Measurements from ENCODE around the gene ZXDC. TPM values are rescaled to one million over a fixed set of nuclear protein-coding genes. Genes with fewer than 3 reads are reported as not detected.
A peak's percentile ranks its signal among the peaks of the same experiment; 100 is the strongest.

Gene ZXDC
- total RNA-seq, 1 experiment from 2014 or later: 55.4 TPM

DNA sequence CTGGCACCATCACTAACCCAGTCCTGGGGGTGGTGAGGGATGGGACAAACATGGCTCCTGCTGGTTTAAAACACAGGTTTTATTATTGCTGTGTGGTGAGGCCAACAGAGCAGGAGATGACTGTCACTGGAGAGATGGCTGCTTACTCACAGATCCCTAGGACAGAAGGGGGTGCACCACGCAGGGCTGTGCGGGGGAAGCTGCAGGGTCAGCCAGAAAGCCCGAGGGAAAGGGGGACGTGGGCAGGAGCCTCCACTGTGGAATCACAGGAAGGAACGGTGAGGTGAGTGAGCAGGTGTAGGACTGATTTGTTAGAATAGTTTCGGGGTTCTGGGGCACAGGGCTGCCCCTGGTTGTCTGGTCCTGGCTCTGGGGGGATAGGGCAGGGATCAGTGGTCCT is 73.5 kb downstream of the ZXDC start:
- no peak for DNase-seq
- Histone ChIP-seq H3K4me3 (no peak overlapping the region), H2AFZ (no peak overlapping the region), H4K20me1 (ENCODE audit: insufficient read depth) (no peaks in the 10 kb centered on the region), H3K4me1 (replicated peaks; ENCODE audit: insufficient read depth) (peaks cover 14% of the 10 kb centered on the region), H3F3A (ENCODE audit: insufficient read depth, low read depth) (peaks cover 13% of the 10 kb centered on the region; the same call in 1 of the 2 replicates), H3K36me3 (ENCODE audit: low read depth) (no peaks in the 10 kb centered on the region), H3K27ac (no peak overlapping the region), H3K27me3 (ENCODE audit: insufficient read depth, low read depth) (peaks cover under 1% of the 10 kb centered on the region; the same call in 1 of the 2 replicates), H3K9me2 (ENCODE audit: insufficient read depth) (no peaks in the 10 kb centered on the region), H3K4me2 (no peak overlapping the region), H3K9me3 (ENCODE audit: insufficient read depth, low read depth) (no peaks in the 10 kb centered on the region), H3K79me2 (ENCODE audit: low read depth) (no peaks in the 10 kb centered on the region)
- TF ChIP-seq EZH2 (IDR thresholded peaks at IDR 0.05; ENCODE audit: low read depth): no peak
- TF ChIP-seq, protein P1, sequence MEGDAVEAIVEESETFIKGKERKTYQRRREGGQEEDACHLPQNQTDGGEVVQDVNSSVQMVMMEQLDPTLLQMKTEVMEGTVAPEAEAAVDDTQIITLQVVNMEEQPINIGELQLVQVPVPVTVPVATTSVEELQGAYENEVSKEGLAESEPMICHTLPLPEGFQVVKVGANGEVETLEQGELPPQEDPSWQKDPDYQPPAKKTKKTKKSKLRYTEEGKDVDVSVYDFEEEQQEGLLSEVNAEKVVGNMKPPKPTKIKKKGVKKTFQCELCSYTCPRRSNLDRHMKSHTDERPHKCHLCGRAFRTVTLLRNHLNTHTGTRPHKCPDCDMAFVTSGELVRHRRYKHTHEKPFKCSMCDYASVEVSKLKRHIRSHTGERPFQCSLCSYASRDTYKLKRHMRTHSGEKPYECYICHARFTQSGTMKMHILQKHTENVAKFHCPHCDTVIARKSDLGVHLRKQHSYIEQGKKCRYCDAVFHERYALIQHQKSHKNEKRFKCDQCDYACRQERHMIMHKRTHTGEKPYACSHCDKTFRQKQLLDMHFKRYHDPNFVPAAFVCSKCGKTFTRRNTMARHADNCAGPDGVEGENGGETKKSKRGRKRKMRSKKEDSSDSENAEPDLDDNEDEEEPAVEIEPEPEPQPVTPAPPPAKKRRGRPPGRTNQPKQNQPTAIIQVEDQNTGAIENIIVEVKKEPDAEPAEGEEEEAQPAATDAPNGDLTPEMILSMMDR (conservative IDR thresholded peaks at IDR 0.05): no peak
- ChIA-PET POLR2A (ENCODE audit: unreplicated experiment) (no interaction called here), CTCF (no interaction called here)
- intact Hi-C loops (cut with micrococcal nuclease; ENCODE audit: unreplicated experiment): no loop called here
- no TSS peak for BruUV-seq (replicated peaks)

GRCh38 chr3:126401611-126402160 is 74.0 kb downstream of the ZXDC start:
- TF ChIP-seq, protein P1 (conservative IDR thresholded peaks at IDR 0.05): no peak
- TF ChIP-seq EZH2 (IDR thresholded peaks at IDR 0.05; ENCODE audit: low read depth): no peak
- no TSS peak for BruUV-seq (replicated peaks)
- Histone ChIP-seq H3F3A (ENCODE audit: insufficient read depth, low read depth) (peaks cover 13% of the 10 kb centered on the region; the same call in 1 of the 2 replicates), H3K36me3 (ENCODE audit: low read depth) (no peaks in the 10 kb centered on the region), H3K4me3 (no peak overlapping the region), H3K27me3 (ENCODE audit: insufficient read depth, low read depth) (no peaks in the 10 kb centered on the region; the same call in 1 of the 2 replicates), H3K27ac (no peak overlapping the region), H3K79me2 (ENCODE audit: low read depth) (no peaks in the 10 kb centered on the region), H3K9me2 (ENCODE audit: insufficient read depth) (no peaks in the 10 kb centered on the region), H2AFZ (no peak overlapping the region), H3K4me1 (replicated peaks; ENCODE audit: insufficient read depth) (peaks cover 14% of the 10 kb centered on the region), H3K4me2 (no peak overlapping the region), H3K9me3 (ENCODE audit: insufficient read depth, low read depth) (no peaks in the 10 kb centered on the region), H4K20me1 (ENCODE audit: insufficient read depth) (no peaks in the 10 kb centered on the region)
- intact Hi-C loops (cut with micrococcal nuclease; ENCODE audit: unreplicated experiment): no loop called here
- DNase-seq: no peak
- POLR2A ChIA-PET (ENCODE audit: unreplicated experiment): no interaction called here
- CTCF ChIA-PET: no interaction called here

DNA sequence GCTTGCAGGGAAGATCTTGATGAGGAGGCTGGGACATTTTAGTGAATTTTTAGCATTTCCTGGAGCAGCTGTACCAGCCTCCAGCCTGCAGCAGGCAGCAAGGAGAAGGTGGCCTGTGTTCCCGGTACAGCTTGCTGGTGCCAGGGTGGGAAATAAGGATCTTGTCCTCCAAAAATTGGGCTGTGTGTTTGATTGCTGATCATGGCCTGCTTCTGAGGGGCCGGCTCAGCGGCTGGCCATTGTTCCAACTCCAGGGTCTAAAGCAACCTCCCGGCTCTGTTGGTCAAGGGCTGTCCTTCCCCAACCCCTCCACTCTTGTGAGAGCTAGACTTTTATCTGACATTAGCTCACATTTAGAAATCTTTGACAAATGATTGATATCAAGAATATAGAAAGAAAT is 75.9 kb downstream of the ZXDC start:
- Histone ChIP-seq H3K27me3 (ENCODE audit: insufficient read depth, low read depth) (no peaks in the 10 kb centered on the region), H3K9me2 (ENCODE audit: insufficient read depth) (no peaks in the 10 kb centered on the region), H2AFZ (no peak overlapping the region), H4K20me1 (ENCODE audit: insufficient read depth) (no peaks in the 10 kb centered on the region), H3K79me2 (ENCODE audit: low read depth) (no peaks in the 10 kb centered on the region), H3K4me3 (no peak overlapping the region), H3K36me3 (ENCODE audit: low read depth) (no peaks in the 10 kb centered on the region), H3K27ac (peak overlapping the region; percentile 63), H3K9me3 (ENCODE audit: insufficient read depth, low read depth) (no peaks in the 10 kb centered on the region), H3K4me2 (peak overlapping the region; percentile 34; the same call in 1 of the 2 replicates), H3F3A (ENCODE audit: insufficient read depth, low read depth) (peaks cover 13% of the 10 kb centered on the region; the same call in 1 of the 2 replicates), H3K4me1 (replicated peaks; ENCODE audit: insufficient read depth) (peaks cover 14% of the 10 kb centered on the region)
- TF ChIP-seq EZH2 (IDR thresholded peaks at IDR 0.05; ENCODE audit: low read depth): no peak
- TF ChIP-seq, protein P1 (conservative IDR thresholded peaks at IDR 0.05): no peak
- ChIA-PET POLR2A (ENCODE audit: unreplicated experiment) (interaction anchor here (0.5 kb wide), 1 partner anchor 905 kb away, joined by 42 read pairs; no protein-coding TSS in a partner anchor), CTCF (interaction anchor here (1.2 kb wide), 1 partner anchor 76 kb away, joined by 3 read pairs; the partner anchor contains the start of gene ZXDC)
- no TSS peak for BruUV-seq (replicated peaks)
- intact Hi-C loops (cut with micrococcal nuclease; ENCODE audit: unreplicated experiment): no loop called here
- DNase-seq: no peak

All from PC-9 (cell line).